ENCODE measurements around the gene IL25. TPM values are rescaled to one million over a fixed set of nuclear protein-coding genes. Genes with fewer than 3 reads are reported as not detected.
A peak's percentile ranks its signal among the peaks of the same experiment; 100 is the strongest.

The IL25 gene
- polyA plus RNA-seq, 2 of the 4 experiments (the other 2 are of a cell fraction) = not detected

DNA sequence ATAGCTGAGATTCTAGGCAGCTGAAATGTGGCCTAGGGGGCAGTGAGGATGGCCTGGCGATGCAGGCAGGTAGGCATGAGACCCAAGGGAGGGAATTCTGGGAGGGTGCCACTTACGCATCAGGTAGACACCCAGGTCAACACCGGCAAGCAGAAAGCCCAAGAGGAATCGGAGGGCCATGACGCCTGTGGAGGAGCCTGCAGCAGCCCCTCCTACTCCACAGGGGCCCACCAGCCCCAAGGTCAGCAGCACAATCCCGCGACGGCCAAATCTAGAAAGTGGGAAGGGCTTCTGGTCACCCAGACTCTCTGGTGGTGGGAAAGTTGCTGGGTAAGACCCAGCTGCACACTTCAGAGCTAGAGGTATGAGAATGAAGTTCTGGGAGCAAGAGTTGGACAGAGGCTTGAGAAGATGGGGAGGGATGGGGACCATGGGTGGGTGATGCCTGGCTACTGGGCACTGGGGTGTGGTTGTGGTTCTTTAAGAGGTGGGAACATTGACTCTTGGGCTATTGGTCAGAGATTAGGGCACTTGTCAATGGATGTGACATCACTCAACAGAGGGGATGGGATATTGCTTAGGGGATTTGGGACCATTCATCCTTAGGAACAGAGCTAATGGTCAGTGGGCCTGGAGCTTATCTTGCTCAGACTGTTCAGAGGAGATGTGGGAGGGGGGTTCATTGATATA is 23.3 kb upstream of the IL25 start:
- no peak for FAIRE-seq
- no peak for ATAC-seq
- 0 out of 3 replicates have a peak, but pooled peaks cover 3% of the 10 kb centered on the region for H3K4me1 ChIP-seq
- WGBS (ENCODE audit: missing lambda C conversion rate) = 64% methylated on average over 8 of the region's 8 CpGs
- H3K4me2 ChIP-seq = no peak overlapping the region
- H3K4me3 ChIP-seq = no peak overlapping the region
- TF ChIP-seq NR3C1 (IDR thresholded peaks at IDR 0.05) (no peak), CBX2 (IDR thresholded peaks at IDR 0.05; ENCODE audit: borderline replicate concordance, low read depth) (no peak), SMC3 (IDR thresholded peaks at IDR 0.05) (no peak)
- DNase-seq (ENCODE audit: low read depth in 1 of 2, low spot score in 1 of 2) = no peak
- no peaks in the 10 kb centered on the region for H3K9me3 ChIP-seq
- no peak overlapping the region for H3K27ac ChIP-seq
- POLR2A ChIA-PET = no interaction called here
- CTCF ChIA-PET = interaction anchor here (0.6 to 1.8 kb wide), 4 partner anchors 11 to 779 kb away, joined by 3 to 9 read pairs (median 4); no protein-coding TSS in a partner anchor

DNA sequence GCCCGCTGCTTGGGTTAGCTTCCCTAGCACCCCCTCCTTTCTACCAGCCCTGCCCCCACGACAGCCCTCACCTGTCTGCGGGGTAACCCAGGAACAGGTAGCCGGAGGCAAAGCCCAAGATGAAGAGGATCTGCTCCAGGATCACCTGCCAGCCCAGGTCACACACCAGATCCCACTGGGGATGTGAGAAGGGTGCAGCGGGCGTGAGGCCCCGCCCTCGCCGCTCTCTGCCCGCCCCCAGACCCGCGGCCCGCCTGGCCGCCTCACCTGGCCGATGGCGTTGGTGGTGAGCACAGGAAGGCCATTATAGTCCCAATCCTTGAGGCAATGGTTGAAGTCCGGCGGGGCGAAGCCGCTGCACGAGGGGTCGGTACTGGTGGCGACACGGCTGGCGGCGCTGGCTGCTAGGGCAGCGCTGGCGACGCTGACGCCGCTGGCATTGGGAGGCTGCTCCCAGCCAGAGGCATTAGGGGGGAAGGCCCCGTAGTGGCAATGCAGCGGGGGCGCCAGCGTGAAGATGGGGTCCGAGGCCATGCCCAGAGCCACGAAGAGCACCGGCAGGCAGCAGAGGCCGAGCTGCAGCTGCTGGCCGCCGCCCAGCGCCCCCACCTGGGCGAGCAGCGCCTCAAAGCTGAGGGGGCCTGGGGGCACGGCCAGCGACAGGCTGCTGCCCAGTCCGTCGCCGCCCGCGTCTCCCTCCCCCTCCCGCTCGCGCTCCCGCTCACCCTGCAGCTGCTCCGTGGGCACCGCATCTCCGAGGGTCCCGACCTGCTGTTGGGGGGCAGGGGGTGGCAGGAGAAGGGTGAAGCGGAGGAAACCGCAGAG is 20.7 kb upstream of the IL25 start:
- ChIA-PET CTCF (interaction anchor here (0.6 to 3.2 kb wide), 10 partner anchors 9 to 1824 kb away, joined by 3 to 24 read pairs (median 4); partner anchors contain the start of genes BCL2L2 and PABPN1), POLR2A (interaction anchor here (0.6 kb wide), 1 partner anchor 10 kb away, joined by 3 read pairs; no protein-coding TSS in a partner anchor)
- TF ChIP-seq HOXA7 (CRISPR knock-in tag; IDR thresholded peaks at IDR 0.05) = no peak
- TF ChIP-seq RNF2 (IDR thresholded peaks at IDR 0.05; ENCODE audit: borderline replicate concordance, low read depth) = no peak
- TF ChIP-seq, protein P1, sequence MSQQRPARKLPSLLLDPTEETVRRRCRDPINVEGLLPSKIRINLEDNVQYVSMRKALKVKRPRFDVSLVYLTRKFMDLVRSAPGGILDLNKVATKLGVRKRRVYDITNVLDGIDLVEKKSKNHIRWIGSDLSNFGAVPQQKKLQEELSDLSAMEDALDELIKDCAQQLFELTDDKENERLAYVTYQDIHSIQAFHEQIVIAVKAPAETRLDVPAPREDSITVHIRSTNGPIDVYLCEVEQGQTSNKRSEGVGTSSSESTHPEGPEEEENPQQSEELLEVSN (IDR thresholded peaks at IDR 0.05; ENCODE audit: borderline replicate concordance, low read depth) = no peak
- no peak for TF ChIP-seq ATOH8 (CRISPR knock-in tag; IDR thresholded peaks at IDR 0.05; ENCODE audit: low read depth)
- TF ChIP-seq, protein P2, sequence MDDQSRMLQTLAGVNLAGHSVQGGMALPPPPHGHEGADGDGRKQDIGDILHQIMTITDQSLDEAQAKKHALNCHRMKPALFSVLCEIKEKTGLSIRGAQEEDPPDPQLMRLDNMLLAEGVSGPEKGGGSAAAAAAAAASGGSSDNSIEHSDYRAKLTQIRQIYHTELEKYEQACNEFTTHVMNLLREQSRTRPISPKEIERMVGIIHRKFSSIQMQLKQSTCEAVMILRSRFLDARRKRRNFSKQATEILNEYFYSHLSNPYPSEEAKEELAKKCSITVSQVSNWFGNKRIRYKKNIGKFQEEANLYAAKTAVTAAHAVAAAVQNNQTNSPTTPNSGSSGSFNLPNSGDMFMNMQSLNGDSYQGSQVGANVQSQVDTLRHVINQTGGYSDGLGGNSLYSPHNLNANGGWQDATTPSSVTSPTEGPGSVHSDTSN (IDR thresholded peaks at IDR 0.05) = no peak
- no peak for TF ChIP-seq NR3C1 (IDR thresholded peaks at IDR 0.05)
- no peak for TF ChIP-seq ZSCAN20 (CRISPR knock-in tag; IDR thresholded peaks at IDR 0.05)
- no peak for TF ChIP-seq BHLHE40 (IDR thresholded peaks at IDR 0.05; ENCODE audit: low read depth, low read length)
- no peak for TF ChIP-seq KDM5A (IDR thresholded peaks at IDR 0.05)
- TF ChIP-seq MAFK (IDR thresholded peaks at IDR 0.05; ENCODE audit: partially characterized antibody) = no peak
- no peak for TF ChIP-seq HDAC2 (IDR thresholded peaks at IDR 0.05)
- Histone ChIP-seq H3K4me2 (peak overlapping the region; percentile 83), H3K27ac (peak overlapping the region; percentile 38 to 83; a peak in 5 of 6 replicates), H3K4me3 (peak overlapping the region; percentile 52), H3K4me1 (0 out of 3 replicates have a peak, but pooled peaks cover 3% of the 10 kb centered on the region), H3K9me3 (no peaks in the 10 kb centered on the region)
- DNase-seq (ENCODE audit: low read depth in 1 of 2, low spot score in 1 of 2) (no peak), ATAC-seq (peak; percentile 7 to 60; a peak in 4 of 6 replicates), FAIRE-seq (no peak)
- WGBS (ENCODE audit: missing lambda C conversion rate) = 41% methylated on average over 16 of the region's 61 CpGs

GRCh38 chr14:23352506-23353432 is 19.8 kb upstream of the IL25 start, which contains the start of gene SLC22A17:
SLC22A17 (minus strand) TSS chr14:23352887.
- TF ChIP-seq KDM1A (IDR thresholded peaks at IDR 0.05; ENCODE audit: low read depth) (no peak), ZSCAN20 (CRISPR knock-in tag; IDR thresholded peaks at IDR 0.05) (no peak), POLR2AphosphoS2 (conservative IDR thresholded peaks at IDR 0.05; ENCODE audit: low read length) (no peak), MYC (IDR thresholded peaks at IDR 0.05; ENCODE audit: borderline replicate concordance, low read length) (no peak), PHF8 (IDR thresholded peaks at IDR 0.05; ENCODE audit: borderline replicate concordance, low read depth) (peak; percentile 31; the same call in 1 of the 2 replicates), POLR2A (IDR thresholded peaks at IDR 0.05; ENCODE audit: low read length) (peak; percentile 84)
- TF ChIP-seq, protein P2 (IDR thresholded peaks at IDR 0.05) = no peak
- TF ChIP-seq, protein P3, sequence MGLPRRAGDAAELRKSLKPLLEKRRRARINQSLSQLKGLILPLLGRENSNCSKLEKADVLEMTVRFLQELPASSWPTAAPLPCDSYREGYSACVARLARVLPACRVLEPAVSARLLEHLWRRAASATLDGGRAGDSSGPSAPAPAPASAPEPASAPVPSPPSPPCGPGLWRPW (IDR thresholded peaks at IDR 0.05) = no peak
- WGBS (ENCODE audit: missing lambda C conversion rate) = 3% methylated on average over 39 of the region's 42 CpGs
- Histone ChIP-seq H3K4me2 (peak within 1 kb of the TSS; percentile 83), H3K27ac (peak within 1 kb of the TSS; percentile 38 to 83; a peak in 5 of 6 replicates), H3K9me3 (no peaks in the 10 kb centered on the region), H3K4me1 (0 out of 3 replicates have a peak, but pooled peaks cover 3% of the 10 kb centered on the region), H3K4me3 (peak within 1 kb of the TSS; percentile 52)
- ChIA-PET CTCF (interaction anchor here (0.9 to 3.2 kb wide), 9 partner anchors 9 to 45 kb away, joined by 3 to 24 read pairs (median 5); partner anchors contain the start of gene BCL2L2), POLR2A (interaction anchor here (0.6 kb wide), 1 partner anchor 9 kb away, joined by 3 read pairs; no protein-coding TSS in a partner anchor)
- DNase-seq (ENCODE audit: low read depth in 1 of 2, low spot score in 1 of 2) = peak; percentile 60 to 65
- no peak for FAIRE-seq
- ATAC-seq = peak; percentile 88 to 96

Measured in A549 (cell line).